Regular cardiac myocyte (primary cell): ENCODE results near the gene UBE3A. TPM values are rescaled to one million over a fixed set of nuclear protein-coding genes. Genes with fewer than 3 reads are reported as not detected.

ENCODE experiments used
- total RNA-seq: library from RNA; depleted of rRNA; stranded (reverse); fragments of >200 nt; gene quantifications from 2 replicates; pipeline ENCODE4 v1.2.3, GENCODE V29; 2014

UBE3A gene
- 100 and 118 TPM in 2 replicates for total RNA-seq

GRCh38 chr15:25438601-25439368, at the start of gene UBE3A:
Gene UBE3A, minus strand, starts transcription at chr15:25439024. Its CDS starts 29,917 bp downstream, at chr15:25409107.

